ENCODE results near the gene RBP3. TPM values are rescaled to one million over a fixed set of nuclear protein-coding genes. Genes with fewer than 3 reads are reported as not detected.

Gene RBP3
- not detected in 2 replicates for total RNA-seq (2014; rRNA removed; shearing (Covaris generic))
- polyA plus RNA-seq (2015; cell fraction: cytosol; rRNA removed), result not detected in 2 replicates
- not detected in 2 replicates for polyA plus RNA-seq (2015; cell fraction: nucleus; rRNA removed)

- DNase-seq (ENCODE audit: low read depth), result no peak
Observed at GRCh38 chr10:47348138-47348651, at the start of gene RBP3. Gene RBP3 (plus strand): TSS chr10:47348363. CDS start chr10:47348485, 122 bp downstream.

GRCh38 chr10:47298715-47299114, 49.4 kb upstream of the RBP3 start:
- no peak for DNase-seq (ENCODE audit: low read depth)

GRCh38 chr10:47299611-47300428, 48.3 kb upstream of the RBP3 start, which contains the start of gene GDF10:
Gene GDF10 (plus strand): TSS chr10:47300197. CDS start chr10:47300652, 455 bp downstream.
- DNase-seq (ENCODE audit: low read depth), result no peak

- DNase-seq (ENCODE audit: low read depth), result no peak
Observed at GRCh38 chr10:47300429-47300931, 47.7 kb upstream of the RBP3 start.

- no peak for DNase-seq (ENCODE audit: low read depth)
Observed at GRCh38 chr10:47301833-47302232, 46.3 kb upstream of the RBP3 start.

DNA sequence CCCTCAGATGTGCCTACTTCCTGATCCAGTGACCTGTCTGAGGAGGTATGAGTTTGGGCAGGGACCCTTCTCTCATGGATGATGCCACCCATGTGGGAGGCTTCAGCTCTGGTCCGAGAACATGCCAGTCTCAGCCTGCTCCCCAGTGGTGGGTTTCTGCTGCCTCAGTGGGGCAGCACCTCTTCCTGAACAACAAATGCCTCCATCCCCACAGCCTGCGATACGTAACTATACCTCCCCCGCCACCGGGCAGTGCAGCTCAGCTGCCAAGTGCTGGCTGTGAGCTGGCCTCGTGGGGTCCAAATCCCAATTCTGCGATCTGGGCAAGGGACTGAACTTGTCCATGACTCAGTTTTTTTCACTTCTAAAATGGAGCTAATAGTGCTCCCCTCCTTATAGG, 45.1 kb upstream of the RBP3 start:
- DNase-seq (ENCODE audit: low read depth), result no peak

DNA sequence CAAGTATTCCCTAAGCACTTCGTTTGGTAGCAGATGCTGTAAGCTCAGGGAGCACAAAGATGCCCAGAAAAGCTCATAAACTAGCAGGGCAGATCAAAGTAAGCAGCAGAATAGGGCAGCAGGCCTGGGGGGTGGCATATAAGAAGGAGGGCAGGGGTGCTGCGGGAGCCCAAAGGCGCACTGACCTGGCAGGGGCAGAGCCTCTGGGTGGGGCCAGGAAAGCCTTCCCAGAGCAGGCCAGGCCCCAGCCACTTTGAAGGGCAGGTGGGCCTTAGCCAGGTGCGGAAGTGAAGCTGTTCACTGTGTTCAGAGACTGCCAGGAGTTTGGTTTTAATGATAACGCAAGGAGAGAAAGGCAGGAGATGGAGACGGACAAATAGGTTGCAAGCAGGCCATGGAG, 44.3 kb upstream of the RBP3 start:
- no peak for DNase-seq (ENCODE audit: low read depth)

DNA sequence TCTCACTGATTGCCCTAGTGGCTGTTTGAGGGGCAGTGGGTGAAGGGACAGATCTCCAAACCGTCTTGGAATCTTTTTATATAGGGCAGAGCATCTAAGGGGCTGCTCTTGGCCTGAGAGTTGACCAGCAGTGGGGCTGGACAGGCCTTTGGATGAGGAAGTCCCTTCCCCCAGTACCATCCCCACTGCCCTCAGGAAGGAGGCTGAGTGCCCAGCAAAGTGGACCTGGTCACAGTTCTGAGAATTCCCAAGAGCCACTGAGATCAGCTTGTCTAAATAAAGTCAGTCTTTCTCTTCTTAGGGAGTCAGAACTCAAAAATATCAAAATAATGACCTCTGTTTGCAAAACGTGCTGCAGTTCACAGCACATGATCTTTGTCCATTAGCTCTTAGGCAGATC, 42.6 kb upstream of the RBP3 start:
- DNase-seq (ENCODE audit: low read depth), result no peak

- no peak for DNase-seq (ENCODE audit: low read depth)
Observed at GRCh38 chr10:47306387-47307210, 41.6 kb upstream of the RBP3 start.

DNA sequence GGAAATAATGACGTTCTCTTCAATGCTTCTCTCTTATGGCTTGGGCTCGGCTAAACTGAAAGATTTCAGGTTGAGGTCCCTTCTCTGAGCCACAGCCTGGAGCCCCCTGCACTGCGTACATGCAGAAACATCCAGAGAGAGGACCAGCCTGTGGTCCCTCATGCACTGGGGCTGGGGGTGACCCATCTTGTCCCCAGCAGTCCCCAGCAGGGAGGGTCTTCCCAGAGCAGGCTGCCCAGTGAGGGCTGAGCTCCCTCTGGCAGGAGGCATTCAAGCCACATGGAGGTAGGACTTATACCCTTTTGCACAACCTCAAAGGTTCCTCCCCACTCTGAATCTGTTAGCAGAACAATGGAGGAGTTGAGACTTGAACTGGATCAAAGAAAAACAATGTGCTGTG, 40.8 kb upstream of the RBP3 start:
- no peak for DNase-seq (ENCODE audit: low read depth)

- no peak for DNase-seq (ENCODE audit: low read depth)
Observed at GRCh38 chr10:47308775-47309174, 39.4 kb upstream of the RBP3 start.

GRCh38 chr10:47309408-47310089, 38.6 kb upstream of the RBP3 start:
- DNase-seq (ENCODE audit: low read depth), result no peak

GRCh38 chr10:47310090-47310505, 38.1 kb upstream of the RBP3 start:
- no peak for DNase-seq (ENCODE audit: low read depth)

- DNase-seq (ENCODE audit: low read depth), result no peak
Observed at GRCh38 chr10:47311193-47311931, 36.8 kb upstream of the RBP3 start.

- DNase-seq (ENCODE audit: low read depth), result peak; percentile 59
Observed at GRCh38 chr10:47311932-47312662, 36.1 kb upstream of the RBP3 start.

GRCh38 chr10:47312663-47312995, 35.5 kb upstream of the RBP3 start:
- no peak for DNase-seq (ENCODE audit: low read depth)

GRCh38 chr10:47314416-47314970, 33.7 kb upstream of the RBP3 start:
- no peak for DNase-seq (ENCODE audit: low read depth)

GRCh38 chr10:47315421-47315820, 32.7 kb upstream of the RBP3 start:
- DNase-seq (ENCODE audit: low read depth), result no peak

DNA sequence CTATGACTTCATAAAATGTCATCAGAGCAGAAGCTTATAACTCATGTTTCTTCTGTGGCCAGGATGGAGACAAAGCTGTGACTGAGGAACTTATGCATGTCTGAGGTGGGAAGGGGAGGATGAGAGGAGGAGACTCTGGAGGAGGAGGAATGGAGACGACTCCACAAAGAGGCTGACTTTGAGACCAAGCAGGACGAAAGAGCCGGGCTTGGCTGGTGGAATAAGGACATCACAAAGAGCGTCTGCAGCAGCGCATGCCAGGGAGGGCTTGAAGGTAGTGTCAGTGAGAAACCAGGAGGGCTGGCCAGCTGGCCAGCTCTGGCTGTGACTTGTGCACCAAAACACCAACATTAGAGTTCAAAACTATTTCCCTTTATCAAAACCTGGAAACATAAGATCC, 32.0 kb upstream of the RBP3 start:
- no peak for DNase-seq (ENCODE audit: low read depth)

GRCh38 chr10:47317251-47317650, 30.9 kb upstream of the RBP3 start:
- no peak for DNase-seq (ENCODE audit: low read depth)
